ENCODE measurements around the gene ARL15. TPM values are rescaled to one million over a fixed set of nuclear protein-coding genes. Genes with fewer than 3 reads are reported as not detected.

ARL15 gene
- total and polyA plus RNA-seq, 2 of the 8 experiments (the other 6 are each of a cell fraction or from before 2014, with no cell fraction given) = 9.9 to 21.2 TPM

GRCh38 chr5:54291498-54291897 is 18.9 kb downstream of the ARL15 start:
- DNase-seq (ENCODE audit: low read depth in 1 of 2, low spot score in 2 of 2) = no peak
- Histone ChIP-seq H2BK15ac (ENCODE audit: low read length) (no peak overlapping the region), H4K5ac (ENCODE audit: insufficient read length, low read depth, low read length) (no peak overlapping the region), H3K14ac (ENCODE audit: insufficient read length) (no peak overlapping the region), H3K9ac (replicated peaks in 1 of 4; ENCODE audit: extremely low read depth in 1 of 4, low read depth in 3 of 4, low read length in 3 of 4) (no peak overlapping the region), H3K4me2 (ENCODE audit: insufficient read depth in 1 of 2, low read depth in 2 of 2, low read length in 2 of 2) (no peak overlapping the region), H3K56ac (replicated peaks; ENCODE audit: insufficient read length, low read depth, low read length) (no peak overlapping the region), H2BK5ac (ENCODE audit: low read depth, low read length) (no peak overlapping the region), H3K4ac (replicated peaks; ENCODE audit: insufficient read length, low read depth, low read length) (no peak overlapping the region), H4K91ac (replicated peaks; ENCODE audit: insufficient read length, low read length) (no peak overlapping the region), H3K79me1 (ENCODE audit: low read depth, low read length) (no peaks in the 10 kb centered on the region; the same call in 1 of the 2 replicates), H4K8ac (ENCODE audit: extremely low read depth, insufficient read depth, low read length) (no peak overlapping the region), H4K20me1 (replicated peaks in 1 of 2; ENCODE audit: control insufficient read depth in 1 of 2, insufficient read depth in 2 of 2, low read length in 2 of 2) (no peaks in the 10 kb centered on the region), H3K27me3 (replicated peaks in 1 of 4; ENCODE audit: control insufficient read depth in 3 of 4, extremely low read depth in 1 of 4, insufficient read depth in 3 of 4, low read length in 3 of 4) (no peaks in the 10 kb centered on the region), H3K23me2 (ENCODE audit: low read depth, low read length) (no peaks in the 10 kb centered on the region), H2BK120ac (replicated peaks; ENCODE audit: low read depth, low read length) (no peak overlapping the region), H3K4me1 (replicated peaks in 1 of 4; ENCODE audit: control insufficient read depth in 3 of 4, insufficient read depth in 4 of 4, low read length in 3 of 4) (peaks cover 0 to 14% (median 6%) of the 10 kb centered on the region in 4 experiments; a peak in 6 of 7 replicates), H3K23ac (ENCODE audit: insufficient read length) (no peak overlapping the region), H2AFZ (ENCODE audit: low read length) (no peak overlapping the region), H3K4me3 (ENCODE audit: extremely low read depth in 1 of 4, insufficient read depth in 2 of 4, low read depth in 3 of 4, low read length in 4 of 4) (no peak overlapping the region), H3K79me2 (ENCODE audit: control insufficient read depth in 1 of 2, insufficient read depth in 2 of 2, low read length in 2 of 2) (peaks cover 0 to 76% of the 10 kb centered on the region in 2 experiments; a peak in 2 of 4 replicates), H3K18ac (ENCODE audit: extremely low read depth, low read length) (no peak overlapping the region), H2AK5ac (ENCODE audit: low read depth, low read length) (no peak overlapping the region), H3K27ac (ENCODE audit: low read depth, low read length) (no peak overlapping the region), H3K36me3 (ENCODE audit: control insufficient read depth in 2 of 4, insufficient read depth in 4 of 4, low read length in 3 of 4) (no peaks in the 10 kb centered on the region), H2BK12ac (ENCODE audit: low read depth, low read length) (no peak overlapping the region), H2BK20ac (ENCODE audit: low read length) (no peak overlapping the region), H3K9me3 (ENCODE audit: insufficient read depth in 2 of 2, low read depth in 1 of 2, low read length in 1 of 2) (no peaks in the 10 kb centered on the region)
- WGBS, 2 experiments (ENCODE audit: extremely low coverage in 1 of 2, insufficient coverage in 1 of 2, insufficient read length in 1 of 2, insufficient replicate concordance in 2 of 2, low coverage in 1 of 2, low lambda C conversion rate in 2 of 2, missing lambda C conversion rate in 1 of 2) = 58% methylated on average over 3 of the region's 3 CpGs; no CpG with 5 or more reads in 1 of the 2 experiments
- TF ChIP-seq NANOG (IDR thresholded peaks at IDR 0.05; ENCODE audit: insufficient read depth, low read depth, low read length, poor library complexity, severe bottlenecking) (no peak), SAP30 (IDR thresholded peaks at IDR 0.05; ENCODE audit: insufficient read depth, insufficient replicate concordance, low read length) (no peak), TCF12 (IDR thresholded peaks at IDR 0.05; ENCODE audit: low read depth, low read length) (no peak), TEAD4 (IDR thresholded peaks at IDR 0.05; ENCODE audit: low read depth, low read length) (no peak), KDM1A (IDR thresholded peaks at IDR 0.05; ENCODE audit: borderline replicate concordance, low read length) (no peak), CTBP2 (IDR thresholded peaks at IDR 0.05; ENCODE audit: borderline replicate concordance, insufficient read depth, insufficient read length, low read length) (no peak), CBX8 (IDR thresholded peaks at IDR 0.05; ENCODE audit: borderline replicate concordance, low read depth, low read length) (no peak), CEBPB (IDR thresholded peaks at IDR 0.05; ENCODE audit: low read depth, low read length) (no peak), BRCA1 (IDR thresholded peaks at IDR 0.05; ENCODE audit: low read depth, low read length) (no peak), SP4 (IDR thresholded peaks at IDR 0.05; ENCODE audit: low read length) (no peak), GABPA (IDR thresholded peaks at IDR 0.05; ENCODE audit: borderline replicate concordance, insufficient read depth, low read length) (no peak), RFX5 (IDR thresholded peaks at IDR 0.05; ENCODE audit: borderline replicate concordance, low read depth, low read length) (no peak)
- ChIA-PET CTCF (ENCODE audit: partially characterized antibody) (interaction anchor here (1.2 kb wide), 1 partner anchor 14 kb away, joined by 4 read pairs; no protein-coding TSS in a partner anchor), POLR2A (ENCODE audit: partially characterized antibody) (no interaction called here)
- FAIRE-seq = no peak

Measured in H1 (cell line).